ENCODE data around the gene CFAP141.

CFAP141 gene

DNA sequence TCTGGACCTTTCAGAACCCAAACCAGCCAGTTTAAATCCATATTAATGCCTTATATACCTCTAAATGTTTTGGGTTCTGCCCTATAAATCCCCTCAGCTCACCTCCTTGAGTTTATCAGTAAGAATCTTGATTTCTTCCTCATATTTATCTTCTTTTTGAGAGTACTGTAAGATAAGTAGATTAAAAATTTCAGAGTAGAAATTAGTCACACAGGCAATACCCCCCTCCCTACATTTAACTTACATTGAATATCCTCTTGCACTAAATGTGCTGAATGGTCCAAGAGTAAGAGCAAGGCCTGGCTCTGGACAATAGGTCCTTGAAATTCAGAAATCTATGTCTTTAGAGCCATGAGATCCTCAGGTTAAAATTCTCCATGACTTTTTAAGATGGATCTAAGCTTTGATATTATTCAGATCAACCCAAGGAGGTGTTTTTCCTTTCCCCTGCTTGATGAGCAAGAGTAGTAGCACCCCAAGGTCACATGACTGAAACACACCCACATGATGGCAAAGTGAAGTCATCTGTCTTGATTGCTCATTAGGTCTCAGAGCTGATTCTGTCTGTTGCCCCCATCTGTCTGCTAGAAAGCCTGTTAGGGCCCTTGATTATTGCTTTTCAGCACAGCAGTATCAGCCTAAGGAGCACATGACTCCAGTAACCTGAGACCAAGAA lies 35.4 kb downstream of the CFAP141 start:
- no peak for DNase-seq

DNA sequence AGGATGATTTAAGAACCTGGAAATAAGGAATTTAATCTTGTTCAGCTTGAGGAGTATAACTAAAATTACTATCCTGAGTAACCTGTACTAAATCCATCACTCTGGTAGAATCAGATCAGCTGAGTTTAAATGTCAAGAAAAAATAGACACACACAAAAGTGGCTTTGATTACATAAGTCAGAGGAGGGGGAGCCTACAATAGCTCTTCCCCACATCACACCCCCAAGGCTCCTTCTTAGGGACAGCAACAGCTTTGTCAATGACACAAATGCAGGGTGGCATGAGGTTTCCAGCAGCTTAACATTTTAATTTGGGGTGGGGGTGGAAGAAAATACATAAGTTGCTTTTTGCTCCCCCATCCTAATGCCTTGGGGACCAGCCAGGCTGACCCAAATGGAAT lies 38.7 kb downstream of the CFAP141 start:
- no peak for DNase-seq

DNA sequence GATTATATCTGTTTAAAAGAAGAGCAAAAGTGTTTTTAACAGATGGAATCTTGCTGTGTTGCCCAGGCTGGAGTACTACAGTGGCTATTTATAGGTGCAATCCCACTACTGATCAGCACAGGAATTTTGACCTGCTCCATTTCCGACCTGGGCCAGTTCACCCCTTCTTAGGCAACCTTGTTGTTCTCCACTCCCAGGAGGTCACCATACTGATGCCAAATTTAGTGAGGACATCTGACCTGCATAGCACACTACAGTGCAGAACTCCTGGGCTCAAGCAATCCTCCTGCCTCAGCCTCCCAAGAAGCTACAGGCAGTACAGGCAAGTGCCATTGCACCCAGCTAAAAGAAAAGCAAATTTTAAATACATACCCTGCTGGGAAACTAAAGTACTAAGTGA lies 39.9 kb downstream of the CFAP141 start:
- no peak for DNase-seq

DNA sequence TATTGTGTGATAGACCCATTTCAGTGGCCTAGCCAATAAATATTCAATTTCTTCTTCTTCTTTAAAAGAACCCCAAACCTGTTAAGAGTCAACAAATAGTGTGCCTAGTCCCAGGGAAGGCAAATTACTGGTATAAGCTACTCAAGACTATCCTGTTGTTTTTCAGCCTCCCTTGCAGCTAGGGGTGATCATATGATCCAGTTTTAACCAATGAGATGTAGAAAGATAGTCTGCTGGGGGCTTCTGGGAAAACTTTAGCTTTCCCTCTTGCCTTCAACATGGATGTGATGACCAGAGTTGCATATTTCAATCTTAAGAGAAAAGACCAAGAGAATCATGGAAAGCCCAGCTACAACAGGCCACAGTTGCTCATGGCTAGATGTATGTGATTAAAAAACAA lies 46.6 kb downstream of the CFAP141 start:
- no peak for DNase-seq

DNA sequence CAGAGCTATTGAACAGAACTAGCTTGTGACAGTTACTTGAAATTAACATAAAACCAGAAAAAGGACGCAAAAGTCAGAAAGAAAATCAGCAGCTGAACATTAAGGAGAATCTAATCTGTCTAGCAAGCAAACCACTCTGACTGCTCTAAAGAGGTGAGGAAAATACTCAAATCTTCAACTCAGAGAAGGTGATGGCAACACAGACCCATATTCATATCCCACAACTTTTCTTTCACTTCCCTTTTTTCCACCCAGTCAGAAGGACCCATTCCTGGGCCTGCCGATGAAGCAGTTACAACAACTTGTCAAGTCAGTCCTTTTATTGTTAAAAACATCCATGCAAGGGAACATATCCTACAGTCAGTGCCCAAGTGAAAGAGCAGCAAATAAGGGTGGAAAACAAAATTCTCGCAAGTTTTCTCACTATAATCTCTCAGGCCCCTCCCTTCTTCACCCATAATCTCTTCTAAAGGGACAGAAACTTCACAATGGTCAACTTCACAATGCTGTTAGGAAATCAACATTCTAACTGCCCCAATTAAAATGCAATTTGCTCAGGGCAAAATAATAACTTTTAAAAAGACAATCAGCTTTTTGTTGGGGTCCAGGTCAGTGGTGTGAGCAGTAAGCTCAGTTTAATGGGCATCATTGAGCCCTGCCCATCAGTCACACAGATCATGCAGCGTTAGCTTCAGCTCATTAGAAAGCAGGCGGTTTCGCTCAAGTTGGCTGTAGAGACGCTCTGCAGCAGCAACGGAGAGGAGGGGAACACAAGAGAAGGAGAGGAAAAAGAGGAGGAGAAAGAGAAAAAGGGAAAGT lies 47.6 kb downstream of the CFAP141 start:
- DNase-seq = no peak

DNA sequence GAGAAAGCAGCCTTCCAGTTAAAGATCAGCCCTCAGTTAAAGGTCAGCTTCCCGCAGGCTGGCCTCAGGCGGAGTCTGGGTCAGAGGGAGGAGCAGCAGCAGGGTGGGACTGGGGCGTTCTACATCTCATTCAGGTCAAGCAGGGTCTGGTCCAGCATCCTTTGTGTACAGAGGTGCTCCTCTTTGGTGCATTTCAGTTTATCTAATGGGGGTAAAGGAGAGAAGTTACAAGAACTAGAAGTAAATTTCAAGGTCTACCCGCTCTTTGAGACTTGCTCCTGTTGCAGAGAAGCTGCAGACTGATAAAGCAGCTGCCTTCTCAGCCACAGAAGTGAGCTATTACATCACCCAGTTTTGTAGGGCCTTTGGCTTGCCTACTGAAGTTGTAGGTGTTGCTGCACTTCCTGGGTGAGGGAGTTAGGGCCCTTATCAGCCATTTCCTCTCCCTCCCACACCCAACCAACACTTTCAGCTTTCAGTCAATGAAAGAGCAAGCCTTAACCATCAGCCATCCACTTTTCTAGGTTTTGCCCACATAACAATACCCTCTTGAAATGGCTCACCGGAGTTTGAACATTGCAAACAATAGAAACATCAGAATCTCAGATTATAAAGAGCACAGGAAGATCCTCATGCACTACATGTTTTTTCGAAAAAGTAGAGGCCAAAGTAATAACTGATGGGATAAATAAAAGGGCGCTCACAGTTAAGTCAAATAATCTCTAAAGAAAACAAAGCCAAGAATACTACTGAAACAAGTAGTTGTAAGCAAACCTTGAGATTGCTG lies 48.4 kb downstream of the CFAP141 start:
- DNase-seq = peak; percentile 53

DNA sequence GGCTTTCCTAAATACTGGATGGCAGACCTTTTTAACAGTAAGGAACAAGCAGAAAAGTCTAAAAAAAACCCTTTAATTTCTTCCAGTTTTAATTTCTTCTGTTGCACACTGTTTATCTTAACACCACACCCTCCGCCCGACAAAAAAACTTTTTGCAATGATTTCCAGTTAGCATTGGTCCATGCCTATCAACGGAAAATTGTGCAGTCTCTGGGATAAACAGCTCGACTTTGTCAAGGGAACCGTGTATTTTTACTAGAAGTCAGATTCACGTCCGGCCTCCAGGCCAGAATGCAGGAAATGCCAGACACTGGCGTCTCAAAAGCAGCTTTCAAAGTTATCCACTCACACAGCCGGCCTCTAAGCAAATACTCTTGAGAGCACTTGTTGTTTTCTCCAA lies 50.9 kb downstream of the CFAP141 start:
- no peak for DNase-seq

DNA sequence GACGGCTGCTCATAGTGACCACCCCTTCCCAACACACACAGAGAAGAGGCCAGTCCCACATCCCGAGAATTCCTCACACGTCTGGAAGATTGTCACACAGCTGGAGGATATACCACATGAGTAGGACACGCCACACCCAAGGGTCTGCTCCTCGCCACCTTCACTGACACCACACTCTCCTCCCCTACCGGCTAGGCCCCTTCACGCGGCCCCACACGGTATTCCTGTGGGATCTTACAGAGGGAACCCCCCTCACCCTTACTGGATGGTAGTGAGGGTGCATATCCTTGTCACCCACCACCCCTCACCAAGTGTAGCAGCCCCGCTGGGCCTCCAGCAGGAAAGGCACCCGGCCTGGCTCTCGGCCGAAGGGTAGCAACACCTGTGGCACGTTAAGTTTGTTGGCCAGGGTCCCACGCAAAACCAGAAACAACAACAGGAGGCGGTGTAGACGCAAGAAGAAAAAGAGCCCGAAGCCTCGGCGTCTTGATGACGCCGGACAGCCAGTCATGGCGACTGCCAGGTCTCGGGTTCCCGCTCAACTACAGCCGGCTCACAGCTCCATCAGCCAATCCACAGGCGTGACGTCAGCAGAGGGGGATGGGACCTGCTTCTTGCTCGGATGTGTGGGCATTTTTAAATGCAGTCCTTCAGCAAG lies 51.5 kb downstream of the CFAP141 start, which contains the start of gene NUP210L:
Gene NUP210L, minus strand, starts transcription at position 540 of the 658 bp plus-strand sequence.
- DNase-seq = no peak

DNA sequence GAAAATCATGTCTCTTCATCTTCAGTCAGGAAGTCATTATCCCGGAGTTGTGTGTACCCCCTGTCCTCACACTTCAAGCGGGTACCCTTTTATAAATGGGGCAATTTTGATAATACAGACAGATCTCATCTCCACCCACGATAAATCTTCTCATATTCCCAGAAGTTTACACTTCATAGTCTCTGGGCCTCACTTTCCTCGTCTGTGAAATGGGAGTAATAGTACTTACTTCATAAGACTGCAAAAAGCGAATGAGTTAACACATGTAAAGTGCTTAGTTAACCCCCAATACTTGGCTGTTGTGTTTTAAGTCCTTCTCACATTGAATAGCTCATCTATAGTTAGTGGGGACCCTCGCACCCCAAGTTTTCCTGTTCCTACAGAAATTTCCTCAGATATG lies 52.1 kb downstream of the CFAP141 start:
- no peak for DNase-seq

DNA sequence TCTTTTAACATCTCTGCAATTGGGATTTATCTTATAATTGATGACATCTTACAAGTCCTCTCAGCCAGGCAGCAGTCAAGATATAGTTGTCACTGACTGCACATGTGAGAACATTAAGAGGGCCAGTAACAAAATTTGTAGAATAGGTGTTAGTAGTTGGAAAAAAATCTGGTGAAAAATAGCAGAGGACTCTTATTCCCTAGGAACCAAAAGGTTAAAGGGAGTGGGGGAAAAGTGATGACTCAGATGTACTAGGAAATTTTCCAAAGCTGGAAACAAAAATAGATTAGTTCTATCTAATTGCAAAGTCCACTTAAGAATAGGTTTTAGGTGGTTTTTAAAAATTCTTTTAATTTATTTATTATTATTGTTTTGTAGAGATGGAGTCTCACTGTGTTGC lies 54.8 kb downstream of the CFAP141 start:
- no peak for DNase-seq

All from activated CD4-positive, alpha-beta T cell treated with anti-CD3 and anti-CD28 coated beads for 1 hour (primary cell).